GM20431 (cell line): Measurements from ENCODE around the gene TRIP10.
"Not testable (repeated sequence)": the region's sequence is repeated elsewhere in the genome, so short reads cannot be mapped to it uniquely, and the experiment has no call there.

Source experiments
- in situ Hi-C: fragments of 300-500 bp; cut with MseI, MboI; formaldehyde crosslinking; loops from one replicate; pipeline ENCODE4 v1.15.0; 2020; ENCODE audit warnings: low sequenced_read_pairs; ENCODE audit not compliant: unreplicated experiment

TRIP10 gene, protein sequence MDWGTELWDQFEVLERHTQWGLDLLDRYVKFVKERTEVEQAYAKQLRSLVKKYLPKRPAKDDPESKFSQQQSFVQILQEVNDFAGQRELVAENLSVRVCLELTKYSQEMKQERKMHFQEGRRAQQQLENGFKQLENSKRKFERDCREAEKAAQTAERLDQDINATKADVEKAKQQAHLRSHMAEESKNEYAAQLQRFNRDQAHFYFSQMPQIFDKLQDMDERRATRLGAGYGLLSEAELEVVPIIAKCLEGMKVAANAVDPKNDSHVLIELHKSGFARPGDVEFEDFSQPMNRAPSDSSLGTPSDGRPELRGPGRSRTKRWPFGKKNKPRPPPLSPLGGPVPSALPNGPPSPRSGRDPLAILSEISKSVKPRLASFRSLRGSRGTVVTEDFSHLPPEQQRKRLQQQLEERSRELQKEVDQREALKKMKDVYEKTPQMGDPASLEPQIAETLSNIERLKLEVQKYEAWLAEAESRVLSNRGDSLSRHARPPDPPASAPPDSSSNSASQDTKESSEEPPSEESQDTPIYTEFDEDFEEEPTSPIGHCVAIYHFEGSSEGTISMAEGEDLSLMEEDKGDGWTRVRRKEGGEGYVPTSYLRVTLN

DNA sequence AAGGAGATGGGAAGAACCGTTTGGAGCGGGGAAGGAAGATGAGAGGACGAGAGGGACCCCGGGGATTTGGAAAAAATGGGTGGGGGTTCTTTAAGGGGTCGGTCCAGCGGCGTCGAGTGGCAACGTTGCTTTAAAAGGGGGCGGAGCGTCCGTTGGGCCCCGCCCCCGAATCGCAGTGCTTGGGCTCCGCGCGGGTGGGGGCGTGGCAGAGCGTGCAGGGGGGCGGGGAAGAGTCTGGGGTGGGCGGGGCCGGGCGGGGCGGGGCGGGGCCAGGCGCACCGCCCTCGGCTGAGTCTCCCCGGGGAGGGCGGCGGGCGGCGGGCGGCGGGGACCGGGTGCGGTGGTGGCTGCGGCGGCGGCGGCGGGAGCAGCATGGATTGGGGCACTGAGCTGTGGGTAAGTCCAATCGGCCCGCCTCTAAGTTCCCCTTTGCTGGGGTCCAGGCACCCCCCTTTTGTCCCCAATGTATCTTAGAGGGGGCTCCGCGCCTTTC lies at the start of gene TRIP10:
TRIP10 (plus strand) TSS at position 291 of the 493 bp plus-strand sequence; CDS start at position 373, 82 bp downstream.
- in situ Hi-C loops, result no loop called here

DNA sequence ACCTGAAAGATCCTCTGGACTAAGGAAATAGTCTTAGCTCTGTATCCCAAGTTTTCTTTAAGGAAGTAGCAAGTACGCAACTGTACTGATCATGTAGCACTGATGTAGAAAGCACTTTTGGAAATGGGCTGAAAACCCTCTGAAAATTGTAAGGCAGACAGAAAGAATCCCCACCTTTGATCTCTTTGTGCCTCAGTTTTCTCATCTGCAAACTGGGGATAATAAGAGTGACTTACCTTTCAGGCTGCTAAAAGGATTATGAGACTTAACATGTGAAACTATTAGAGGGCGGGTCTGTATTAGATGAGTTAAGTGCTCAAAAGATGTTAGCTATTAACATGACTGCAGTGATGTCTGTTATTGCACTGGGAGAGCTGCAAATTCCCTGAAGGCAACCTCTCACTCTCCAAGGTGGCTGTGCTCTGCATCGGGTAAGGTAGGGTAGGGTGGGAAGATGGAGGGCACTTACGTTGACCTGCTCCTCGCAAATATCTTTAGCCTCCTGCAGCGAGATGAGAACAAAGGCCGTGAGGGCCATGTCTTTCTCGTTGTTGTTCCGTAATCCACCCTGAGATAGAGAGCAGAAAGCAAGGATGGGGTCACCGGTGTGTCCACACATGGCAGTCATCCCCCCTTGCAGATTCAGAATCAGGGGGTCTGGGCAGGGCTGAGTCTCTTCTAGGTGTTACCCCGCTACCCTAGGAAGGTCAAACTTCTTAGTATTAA lies 49.2 kb upstream of the TRIP10 start:
- in situ Hi-C loops, result no loop called here

DNA sequence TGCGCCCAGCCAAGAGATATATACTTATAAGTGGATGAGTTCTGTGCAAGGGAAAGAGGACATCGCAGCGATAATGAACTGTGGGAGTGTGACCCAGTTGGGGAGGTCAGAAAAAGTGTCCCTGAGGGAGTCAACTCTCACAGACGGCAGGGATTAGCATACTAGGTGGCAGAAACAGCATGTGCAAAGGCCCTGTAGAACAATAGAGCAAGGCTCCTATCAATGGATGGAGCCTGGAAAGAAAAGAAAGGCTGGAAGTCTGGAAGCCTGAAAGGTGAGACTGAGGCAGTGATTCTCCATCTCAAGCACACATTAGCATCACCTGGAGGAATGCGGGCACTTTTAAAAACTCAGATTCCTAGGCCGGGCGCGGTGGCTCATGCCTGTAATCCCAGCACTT lies 48.1 kb upstream of the TRIP10 start:
- in situ Hi-C loops, result no loop called here

DNA sequence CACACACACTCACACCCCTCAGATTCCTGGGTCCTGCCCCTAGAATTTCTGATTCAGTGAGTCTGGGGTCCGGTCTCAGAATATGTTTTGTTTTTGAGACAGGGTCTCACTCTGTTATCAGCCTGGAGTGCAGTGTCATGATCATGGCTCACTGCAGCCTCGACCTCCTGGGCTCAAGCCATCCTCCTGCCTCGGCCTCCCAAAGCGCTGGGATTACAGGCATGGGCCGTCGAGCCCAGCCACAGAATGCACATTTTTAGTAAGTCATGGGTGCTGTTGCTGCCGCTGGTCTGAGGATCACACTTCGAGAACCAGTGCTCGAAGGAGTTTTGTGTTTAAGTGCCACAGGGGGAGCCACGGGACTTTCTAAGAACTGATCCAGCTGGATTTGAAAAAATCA lies 47.5 kb upstream of the TRIP10 start:
- in situ Hi-C loops, result no loop called here

DNA sequence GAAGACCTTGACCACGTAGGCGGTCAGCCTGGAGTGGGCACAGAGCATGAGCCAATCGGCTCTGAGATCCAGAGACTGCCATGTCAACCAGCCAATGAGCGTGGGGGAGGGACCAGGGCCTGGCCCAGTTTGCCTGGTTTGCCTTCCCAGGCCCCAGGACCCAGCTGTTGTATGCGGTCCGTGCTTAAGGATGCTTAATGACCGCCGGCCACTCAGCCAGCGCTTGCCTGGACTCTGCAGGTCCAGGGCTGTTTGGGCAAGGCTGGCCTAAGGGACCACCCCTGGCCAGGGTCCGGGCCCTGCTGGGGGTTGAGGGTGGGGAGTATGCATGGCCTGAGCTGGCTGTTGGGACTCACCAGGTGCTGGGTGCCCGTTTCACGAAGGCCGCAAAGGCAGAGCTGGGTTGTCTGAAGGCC lies 46.4 kb upstream of the TRIP10 start:
- in situ Hi-C loops, result no loop called here

DNA sequence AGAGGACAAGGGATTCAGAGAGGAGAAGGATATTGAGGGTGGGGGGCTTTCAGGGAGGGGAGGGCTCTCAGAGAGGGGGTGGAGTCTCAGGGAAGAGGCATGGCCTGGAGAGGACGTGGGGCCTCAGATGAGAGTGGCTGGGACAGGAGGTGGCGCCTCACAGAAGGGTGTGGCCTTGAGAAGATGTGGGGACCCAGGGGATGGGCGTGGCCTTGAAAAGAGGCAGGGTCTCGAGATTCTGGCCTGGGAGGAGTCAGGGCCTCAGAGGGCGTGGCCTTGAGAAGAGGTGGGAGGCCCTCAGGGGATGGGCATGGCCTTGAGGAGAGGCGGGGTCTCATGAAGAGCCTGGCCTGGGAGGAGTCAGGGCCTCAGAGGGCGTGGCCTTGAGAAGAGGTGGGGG lies 45.8 kb upstream of the TRIP10 start:
- in situ Hi-C loops, result no loop called here

DNA sequence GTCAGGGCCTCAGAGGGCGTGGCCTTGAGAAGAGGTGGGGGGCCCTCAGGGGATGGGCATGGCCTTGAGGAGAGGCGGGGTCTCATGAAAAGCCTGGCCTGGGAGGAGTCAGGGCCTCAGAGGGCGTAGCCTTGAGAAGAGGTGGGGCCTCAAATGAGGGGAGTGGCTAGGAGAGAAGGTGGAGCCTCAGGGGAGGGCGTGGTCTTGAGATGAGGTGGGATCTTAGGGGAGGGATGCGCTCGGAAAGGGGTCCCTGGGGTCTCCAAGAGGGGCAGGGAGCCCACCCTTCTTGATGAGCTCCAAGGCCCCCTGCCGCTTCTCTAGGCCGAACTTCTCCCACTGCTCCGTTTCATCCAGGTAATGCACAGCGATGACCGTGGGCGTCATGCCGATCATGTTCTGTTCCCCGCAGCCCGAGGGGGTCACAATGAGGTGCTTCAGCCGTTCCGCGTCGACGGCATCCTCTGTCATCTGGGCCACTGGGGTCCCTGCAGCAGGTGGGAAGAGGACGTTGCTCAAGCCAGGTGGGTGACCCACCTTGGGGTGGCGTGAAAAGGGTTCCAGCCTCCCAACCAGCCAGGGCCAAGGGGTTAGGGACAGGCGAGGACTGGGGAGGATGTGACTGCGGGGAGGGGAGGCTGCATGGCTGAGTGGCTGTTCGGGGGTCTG lies 45.2 kb upstream of the TRIP10 start:
- in situ Hi-C loops, result no loop called here

DNA sequence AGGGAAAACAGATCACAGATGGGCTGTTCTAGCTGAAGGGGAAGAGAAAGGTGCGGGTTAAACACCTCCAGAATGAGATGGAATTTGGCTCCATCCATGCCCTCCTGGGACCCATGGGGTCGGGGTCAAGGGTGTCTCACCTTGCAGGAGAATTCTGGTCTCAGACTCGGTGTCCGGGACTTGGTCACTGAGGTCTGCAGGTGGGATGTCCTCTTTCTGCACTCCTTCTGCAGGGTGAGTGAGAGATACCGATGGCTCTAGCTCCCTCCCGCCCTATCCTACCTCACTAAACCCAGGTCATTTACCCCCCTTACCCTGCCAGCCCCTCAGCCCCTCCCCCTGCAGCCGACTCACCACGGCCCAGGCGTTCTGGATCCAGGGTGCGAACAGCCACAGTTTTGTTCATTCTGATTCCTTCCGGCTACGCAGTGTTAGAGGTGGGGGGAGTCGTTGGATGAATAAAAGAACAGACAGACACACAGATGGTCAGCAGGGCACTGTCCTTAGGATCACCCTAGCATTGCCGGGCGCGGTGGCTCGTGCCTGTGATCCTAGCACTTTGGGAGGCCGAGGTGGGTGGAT lies 43.1 kb upstream of the TRIP10 start:
- in situ Hi-C loops, result no loop called here

DNA sequence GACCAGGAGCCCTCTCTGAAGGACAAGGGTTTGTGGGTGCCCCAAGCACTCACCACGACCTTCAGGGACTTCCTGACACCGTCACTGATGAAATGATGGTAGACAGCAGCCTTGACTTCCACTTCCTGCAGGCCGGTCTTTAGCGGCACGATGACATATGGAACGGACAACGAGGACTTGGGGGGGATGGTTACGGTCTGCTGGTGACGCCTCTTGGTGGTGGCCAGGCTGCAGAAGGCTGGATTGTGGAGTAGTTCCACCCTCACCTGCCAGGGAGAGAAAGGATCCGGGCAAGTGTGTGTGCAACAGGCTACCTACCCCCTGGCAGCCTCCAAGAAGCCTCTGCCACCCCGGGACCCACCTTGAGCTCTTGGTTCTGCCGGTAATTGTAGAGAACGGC lies 42.2 kb upstream of the TRIP10 start:
- in situ Hi-C loops, result no loop called here

DNA sequence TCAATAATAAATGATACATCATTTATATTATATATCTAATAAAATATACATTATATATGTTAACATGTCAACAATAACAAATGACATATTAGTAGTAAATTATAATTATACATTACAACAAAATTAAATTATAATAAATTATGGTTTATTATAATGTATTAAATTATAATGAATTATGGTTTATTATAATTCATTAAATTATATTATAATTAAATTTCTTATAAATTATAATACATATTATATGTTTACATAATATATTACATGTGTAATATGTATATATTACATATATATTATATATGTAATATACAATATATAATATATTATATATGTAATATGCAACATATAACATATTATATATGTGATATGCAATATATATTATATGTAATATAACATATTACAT lies 39.5 kb upstream of the TRIP10 start:
- in situ Hi-C loops, result no loop called here

DNA sequence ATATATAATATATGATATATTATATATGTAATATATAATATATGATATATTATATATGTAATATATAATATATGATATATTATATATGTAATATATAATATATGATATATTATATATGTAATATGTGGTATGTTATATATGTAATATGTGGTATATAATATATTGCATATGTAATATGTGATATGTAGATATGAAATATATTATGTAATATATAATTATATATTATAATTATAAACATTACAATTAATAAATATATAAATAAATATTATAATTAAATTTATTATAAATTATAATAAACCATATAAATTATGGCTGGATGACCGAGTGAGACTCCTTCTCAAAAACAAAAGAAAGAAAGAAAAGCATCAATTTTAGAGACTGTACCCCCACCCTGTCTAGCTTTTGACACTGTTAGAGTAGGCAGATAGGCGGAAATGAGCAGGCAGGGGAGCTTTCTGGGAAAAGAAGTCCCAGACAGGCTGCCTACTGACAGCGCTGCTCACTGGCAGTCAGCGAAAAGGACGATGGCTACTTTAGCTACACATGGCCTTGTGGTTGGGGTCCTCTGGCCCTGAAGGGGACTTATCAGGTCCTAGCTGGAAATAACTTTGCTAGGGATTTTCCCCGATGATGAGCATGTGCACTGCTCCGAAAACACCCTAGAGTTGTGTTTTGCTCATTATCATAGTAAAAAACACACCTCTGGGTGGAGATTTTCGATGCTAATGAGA lies 38.7 kb upstream of the TRIP10 start:
- in situ Hi-C loops, result no loop called here

DNA sequence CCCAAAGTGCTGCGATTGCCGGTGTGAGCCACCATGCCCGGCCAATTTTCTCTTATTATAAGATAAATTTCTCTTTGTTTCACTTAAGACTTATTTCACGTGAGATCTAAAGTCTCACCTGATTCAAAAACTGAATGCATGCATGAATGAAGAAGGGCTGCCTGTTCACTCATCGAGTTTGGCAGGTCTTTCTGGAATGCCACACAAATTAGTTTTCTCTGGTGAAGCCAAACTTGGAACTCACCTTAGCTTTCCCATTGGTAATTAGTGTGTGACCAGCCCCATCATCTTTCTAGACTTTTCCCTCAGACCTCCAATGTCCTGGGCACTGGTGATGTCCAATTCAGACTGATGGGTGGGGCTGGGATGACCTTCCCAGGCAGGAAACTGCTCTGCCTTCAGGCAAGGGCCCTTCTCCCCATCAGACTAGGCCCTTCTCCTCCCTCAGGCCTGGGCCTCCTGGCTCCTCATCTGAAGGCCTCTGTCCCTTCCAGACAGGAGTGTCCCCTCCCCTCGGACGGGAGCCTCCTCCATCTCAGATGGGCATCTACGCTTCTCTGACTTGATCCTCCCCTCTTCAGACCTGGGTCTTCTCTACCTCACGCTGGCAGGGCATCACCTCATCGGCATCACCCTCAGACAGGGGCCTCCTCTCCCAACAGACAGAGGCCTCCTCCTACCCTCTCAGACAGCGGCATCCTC lies 33.4 kb upstream of the TRIP10 start:
- in situ Hi-C loops, result no loop called here

DNA sequence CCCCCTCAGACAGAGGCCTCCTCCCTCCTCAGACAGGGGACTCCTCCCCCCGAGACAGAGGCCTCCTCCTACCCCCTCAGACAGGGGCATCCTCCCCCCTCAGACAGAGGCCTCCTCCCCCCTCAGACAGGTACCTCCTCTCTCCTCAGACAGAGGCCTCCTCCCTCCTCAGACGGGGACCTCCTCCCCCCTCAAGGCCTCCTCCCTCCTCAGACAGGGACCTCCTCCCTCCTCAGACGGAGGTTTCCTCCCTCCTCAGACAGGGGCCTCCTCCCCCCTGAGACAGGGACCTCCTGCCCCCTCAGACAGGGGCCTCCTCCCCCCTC lies 32.9 kb upstream of the TRIP10 start:
- in situ Hi-C loops, result no loop called here

DNA sequence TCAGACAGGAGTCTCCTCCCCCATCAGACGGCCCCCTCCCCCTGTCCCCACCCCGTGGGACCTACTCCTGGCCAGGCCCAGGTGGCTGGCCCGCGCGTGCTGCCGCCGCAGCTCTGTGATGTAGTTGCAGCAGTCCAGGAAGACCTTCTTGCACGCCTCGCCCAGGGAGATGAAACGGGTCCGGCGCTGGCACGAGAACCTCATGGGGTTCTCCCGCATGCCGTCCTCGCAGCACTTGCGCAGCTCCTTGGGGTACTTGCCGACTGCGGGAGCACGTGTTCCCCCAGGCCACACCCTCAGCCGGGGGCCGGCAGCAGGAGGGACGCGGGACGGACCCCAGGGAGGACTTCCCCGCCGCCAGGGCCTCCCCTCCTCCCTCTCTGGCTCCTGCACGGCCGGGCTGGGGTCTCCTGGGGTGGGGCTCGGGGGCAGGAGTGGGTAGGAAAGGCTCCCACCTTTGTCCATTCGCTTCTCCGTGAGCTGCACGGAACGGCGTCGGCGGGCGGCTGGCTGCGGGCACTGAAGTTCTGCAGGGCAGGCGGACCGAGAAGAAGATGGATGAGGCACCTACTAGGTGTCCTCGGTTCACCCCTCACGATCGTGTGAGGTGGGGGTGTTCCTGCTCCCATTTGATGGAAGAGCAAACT lies 32.3 kb upstream of the TRIP10 start:
- in situ Hi-C loops, result no loop called here

DNA sequence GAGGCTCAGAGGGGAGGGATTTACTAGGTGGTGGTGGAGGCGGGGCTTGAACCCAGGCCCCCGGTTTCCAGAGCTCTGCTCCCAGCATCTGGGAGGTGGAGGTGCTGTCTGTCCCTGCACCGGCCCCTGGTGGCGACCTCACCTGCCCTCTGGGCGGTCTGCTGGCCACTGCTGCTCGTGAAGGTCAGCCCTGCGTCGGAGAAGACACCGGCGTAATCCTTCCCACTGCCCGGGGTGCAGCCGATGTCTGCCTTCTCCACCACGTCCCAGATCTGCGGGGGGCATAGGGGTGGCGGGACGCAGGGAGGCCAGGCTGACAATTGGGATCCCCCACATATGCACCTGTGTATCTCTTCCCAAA lies 31.8 kb upstream of the TRIP10 start:
- in situ Hi-C loops, result no loop called here

DNA sequence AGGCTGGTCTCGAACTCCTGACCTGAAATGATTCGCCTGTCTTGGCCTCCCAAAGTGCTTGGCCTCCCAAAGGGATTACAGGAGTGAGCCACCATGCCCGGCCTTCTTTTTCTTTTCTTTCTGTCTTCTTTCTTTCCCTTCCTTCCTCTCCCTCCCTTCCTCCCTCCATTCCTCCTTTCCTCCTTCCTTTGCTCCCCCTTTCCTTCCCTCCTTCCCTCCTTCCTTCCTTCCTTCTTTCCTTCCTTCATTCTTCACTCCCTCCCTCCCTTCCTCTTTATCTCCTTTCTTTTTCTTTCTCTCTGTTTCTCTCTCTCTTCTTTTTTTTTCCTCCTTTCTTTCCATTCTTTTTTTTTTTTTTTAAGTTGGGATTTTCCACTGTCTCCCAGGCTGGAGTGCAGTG lies 31.1 kb upstream of the TRIP10 start:
- in situ Hi-C loops, result no loop called here

DNA sequence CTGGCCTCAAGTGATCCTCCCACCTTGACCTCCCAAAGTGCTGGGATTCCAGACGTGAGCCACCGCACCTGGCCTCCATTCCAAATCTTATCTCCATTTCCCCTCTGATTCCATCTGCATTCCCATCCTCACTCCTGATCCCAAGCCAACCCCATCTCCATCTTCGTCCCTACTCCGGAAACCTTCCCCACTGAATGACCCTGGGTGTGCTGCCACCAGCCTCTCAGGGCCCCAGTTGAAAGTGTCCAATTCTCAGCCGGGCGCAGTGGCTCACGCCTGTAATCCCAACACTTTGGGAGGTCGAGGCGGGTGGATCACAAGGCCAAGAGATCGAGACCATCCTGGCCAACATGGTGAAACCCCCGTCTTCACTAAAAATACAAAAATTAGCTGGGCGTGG lies 30.6 kb upstream of the TRIP10 start:
- in situ Hi-C loops, result not testable (repeated sequence)

DNA sequence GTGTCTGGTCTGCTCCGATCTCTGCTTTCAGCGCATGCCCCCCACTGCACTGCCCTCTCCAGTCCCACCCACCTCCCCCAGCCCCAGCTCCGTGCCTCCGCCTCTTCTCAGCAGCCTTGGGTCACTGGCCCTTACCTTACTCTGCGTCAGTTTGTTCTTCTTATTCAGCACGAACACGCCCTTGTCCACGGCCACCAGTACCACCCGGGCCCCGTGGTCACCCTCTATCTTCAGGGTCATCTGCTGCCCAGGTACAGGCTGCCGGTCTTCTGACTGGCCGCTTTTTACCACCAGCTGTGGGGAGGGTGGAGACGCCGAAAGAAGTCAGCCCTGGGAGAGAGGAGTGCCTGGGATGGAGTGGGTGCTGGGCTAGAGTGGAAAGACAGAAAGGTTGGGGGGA lies 29.9 kb upstream of the TRIP10 start:
- in situ Hi-C loops, result no loop called here
